Measurements from ENCODE around the gene SSPN.

GRCh38 chr12:26229910-26230309 lies 34.5 kb downstream of the SSPN start:
- no peak for TF ChIP-seq CTCF (IDR thresholded peaks at IDR 0.05)
- TF ChIP-seq EZH2 (IDR thresholded peaks at IDR 0.05), result no peak
